GM12872 (cell line): ENCODE measurements around the gene ADAMTS13.

Experiments used
- CTCF ChIP-seq: IDR thresholded peaks from 3 replicates; pipeline ENCODE4 v1.5.1; 2011; ENCODE audit warnings: low read depth, mild to moderate bottlenecking, low read length, moderate library complexity; ENCODE audit not compliant: insufficient read depth

Gene ADAMTS13

GRCh38 chr9:133421615-133422542 lies at the start of gene ADAMTS13:
ADAMTS13 (plus strand) TSS chr9:133422367; CDS start chr9:133422444, 77 bp downstream.
- peak; percentile 47 for TF ChIP-seq CTCF

GRCh38 chr9:133374612-133375115 lies 47.5 kb upstream of the ADAMTS13 start:
- TF ChIP-seq CTCF, result no peak

GRCh38 chr9:133375116-133375723 lies 46.9 kb upstream of the ADAMTS13 start:
- TF ChIP-seq CTCF, result peak; percentile 38; the same call in 1 of the 3 replicates

- no peak for TF ChIP-seq CTCF
These were observed 46.2 kb upstream of the ADAMTS13 start, which contains the start of the genes STKLD1 and SURF4 for GRCh38 chr9:133375724-133376654. STKLD1 (plus strand) TSS chr9:133376366; CDS start chr9:133376474, 108 bp downstream. SURF4 (minus strand) TSS chr9:133376060; CDS start chr9:133375969, 91 bp downstream.

- no peak for TF ChIP-seq CTCF
These were observed 44.4 kb upstream of the ADAMTS13 start for GRCh38 chr9:133377721-133378216.

- TF ChIP-seq CTCF, result no peak
These were observed 43.7 kb upstream of the ADAMTS13 start for GRCh38 chr9:133378408-133378962.
